DND-41 (cell line): Measurements from ENCODE around the gene CCDC174.

Experiments used
- ATAC-seq: fragments of 200-7000 bp; cut with Tn5 transposase; 3 replicates; pipeline ENCODE4 v1.9.1; 2021; ENCODE audit warnings: low read depth; ENCODE audit not compliant: insufficient read depth
- DNase-seq: peaks from one replicate; pipeline ENCODE4 v3.0.0-alpha.2; 2020
- H2AFZ ChIP-seq: 2 replicates; pipeline ENCODE4 v1.6.0; 2012; ENCODE audit warnings: low read depth, low read length
- H3K27ac ChIP-seq: 2 replicates; pipeline ENCODE4 v1.5.1; 2012; ENCODE audit warnings: low read length, inconsistent platforms
- H3K27me3 ChIP-seq: fragments of 200-600 bp; sonication (generic); 2 replicates; pipeline ENCODE4 v1.6.0; 2012; ENCODE audit warnings: low read length, mild to moderate bottlenecking, inconsistent platforms; ENCODE audit not compliant: insufficient read depth, poor library complexity
- H3K36me3 ChIP-seq: 2 replicates; pipeline ENCODE4 v1.5.1; 2012; ENCODE audit warnings: low read length, inconsistent platforms; ENCODE audit not compliant: insufficient read depth
- H3K4me1 ChIP-seq: 2 replicates; pipeline ENCODE4 v1.5.1; 2012; ENCODE audit warnings: mild to moderate bottlenecking, low read length; ENCODE audit not compliant: insufficient read depth
- H3K4me2 ChIP-seq: 2 replicates; pipeline ENCODE4 v1.6.0; 2012; ENCODE audit warnings: mild to moderate bottlenecking, moderate library complexity, low read length, inconsistent platforms; ENCODE audit not compliant: insufficient read depth
- H3K4me3 ChIP-seq, 2 experiments: fragments of 200-600 bp in 1 of 2; shearing (Covaris generic) in 1 of 2; 2 replicates each; pipeline ENCODE4 v1.5.1; 2012 to 2016; ENCODE audit warnings: inconsistent platforms in 2 of 2, low read length in 2 of 2, mild to moderate bottlenecking in 2 of 2, low read depth in 1 of 2, moderate library complexity in 1 of 2
- H3K79me2 ChIP-seq: 2 replicates; pipeline ENCODE4 v1.6.0; 2012; ENCODE audit warnings: low read length, inconsistent platforms; ENCODE audit not compliant: insufficient read depth
- H3K9ac ChIP-seq: 2 replicates; pipeline ENCODE4 v1.6.0; 2012; ENCODE audit warnings: low read depth, mild to moderate bottlenecking, inconsistent platforms, low read length, moderate library complexity
- H3K9me3 ChIP-seq: 2 replicates; pipeline ENCODE4 v1.5.1; 2012; ENCODE audit warnings: low read length, moderate library complexity, mild to moderate bottlenecking, inconsistent platforms; ENCODE audit not compliant: insufficient read depth, severe bottlenecking
- H4K20me1 ChIP-seq: 2 replicates; pipeline ENCODE4 v1.6.0; 2012; ENCODE audit warnings: low read length; ENCODE audit not compliant: insufficient read depth
- CTCF ChIP-seq: IDR thresholded peaks from 2 replicates; pipeline ENCODE4 v1.5.1; 2012; ENCODE audit warnings: borderline replicate concordance, low read length, moderate library complexity, mild to moderate bottlenecking; ENCODE audit not compliant: poor library complexity, severe bottlenecking; ENCODE audit errors: extremely low read depth
- EZH2 ChIP-seq: IDR thresholded peaks from 3 replicates; pipeline ENCODE4 v1.6.1; 2012; ENCODE audit warnings: borderline replicate concordance, low read depth, mild to moderate bottlenecking, moderate library complexity, low read length, inconsistent platforms; ENCODE audit not compliant: severe bottlenecking

CCDC174 gene

GRCh38 chr3:14633819-14634424, 17.6 kb upstream of the CCDC174 start:
- no peak overlapping the region for H3K4me3 ChIP-seq
- no peaks in the 10 kb centered on the region for H3K36me3 ChIP-seq
- no peaks in the 10 kb centered on the region for H3K4me1 ChIP-seq
- H3K27ac ChIP-seq: no peak overlapping the region
- ATAC-seq (peak; percentile 85), DNase-seq (peak; percentile 57)
- no peaks in the 10 kb centered on the region for H4K20me1 ChIP-seq
- H3K9me3 ChIP-seq: no peaks in the 10 kb centered on the region
- no peak overlapping the region for H3K9ac ChIP-seq
- TF ChIP-seq CTCF (peak; percentile 86), EZH2 (no peak)
- no peaks in the 10 kb centered on the region for H3K79me2 ChIP-seq
- H3K27me3 ChIP-seq: peaks cover 10% of the 10 kb centered on the region
- H2AFZ ChIP-seq: no peak overlapping the region
- no peak overlapping the region for H3K4me2 ChIP-seq

- Histone ChIP-seq H3K27me3 (peaks cover 10% of the 10 kb centered on the region), H3K4me1 (no peaks in the 10 kb centered on the region), H4K20me1 (no peaks in the 10 kb centered on the region), H3K36me3 (no peaks in the 10 kb centered on the region), H3K9ac (no peak overlapping the region), H3K27ac (no peak overlapping the region), H3K4me3 (no peak overlapping the region), H3K4me2 (no peak overlapping the region), H3K79me2 (no peaks in the 10 kb centered on the region), H2AFZ (no peak overlapping the region), H3K9me3 (no peaks in the 10 kb centered on the region)
- TF ChIP-seq CTCF: no peak
- no peak for TF ChIP-seq EZH2
- DNase-seq (no peak), ATAC-seq (no peak)
Observed at GRCh38 chr3:14634763-14635400, 16.7 kb upstream of the CCDC174 start.

GRCh38 chr3:14636496-14637087, 15.0 kb upstream of the CCDC174 start:
- Histone ChIP-seq H3K27ac (no peak overlapping the region), H2AFZ (no peak overlapping the region), H3K4me1 (no peaks in the 10 kb centered on the region), H3K9me3 (no peaks in the 10 kb centered on the region), H3K79me2 (no peaks in the 10 kb centered on the region), H3K36me3 (no peaks in the 10 kb centered on the region), H3K9ac (no peak overlapping the region), H3K27me3 (peaks cover 15% of the 10 kb centered on the region), H3K4me3 (no peak overlapping the region), H4K20me1 (no peaks in the 10 kb centered on the region), H3K4me2 (no peak overlapping the region)
- no peak for DNase-seq
- no peak for ATAC-seq
- TF ChIP-seq EZH2: no peak
- no peak for TF ChIP-seq CTCF
